MV-4-11 (cell line): ENCODE results near the gene PAPOLB.

Experiments used
- DNase-seq: peaks from one replicate; lab custom pipeline; 2025; lab: John Stamatoyannopoulos, UW

The PAPOLB gene

DNA sequence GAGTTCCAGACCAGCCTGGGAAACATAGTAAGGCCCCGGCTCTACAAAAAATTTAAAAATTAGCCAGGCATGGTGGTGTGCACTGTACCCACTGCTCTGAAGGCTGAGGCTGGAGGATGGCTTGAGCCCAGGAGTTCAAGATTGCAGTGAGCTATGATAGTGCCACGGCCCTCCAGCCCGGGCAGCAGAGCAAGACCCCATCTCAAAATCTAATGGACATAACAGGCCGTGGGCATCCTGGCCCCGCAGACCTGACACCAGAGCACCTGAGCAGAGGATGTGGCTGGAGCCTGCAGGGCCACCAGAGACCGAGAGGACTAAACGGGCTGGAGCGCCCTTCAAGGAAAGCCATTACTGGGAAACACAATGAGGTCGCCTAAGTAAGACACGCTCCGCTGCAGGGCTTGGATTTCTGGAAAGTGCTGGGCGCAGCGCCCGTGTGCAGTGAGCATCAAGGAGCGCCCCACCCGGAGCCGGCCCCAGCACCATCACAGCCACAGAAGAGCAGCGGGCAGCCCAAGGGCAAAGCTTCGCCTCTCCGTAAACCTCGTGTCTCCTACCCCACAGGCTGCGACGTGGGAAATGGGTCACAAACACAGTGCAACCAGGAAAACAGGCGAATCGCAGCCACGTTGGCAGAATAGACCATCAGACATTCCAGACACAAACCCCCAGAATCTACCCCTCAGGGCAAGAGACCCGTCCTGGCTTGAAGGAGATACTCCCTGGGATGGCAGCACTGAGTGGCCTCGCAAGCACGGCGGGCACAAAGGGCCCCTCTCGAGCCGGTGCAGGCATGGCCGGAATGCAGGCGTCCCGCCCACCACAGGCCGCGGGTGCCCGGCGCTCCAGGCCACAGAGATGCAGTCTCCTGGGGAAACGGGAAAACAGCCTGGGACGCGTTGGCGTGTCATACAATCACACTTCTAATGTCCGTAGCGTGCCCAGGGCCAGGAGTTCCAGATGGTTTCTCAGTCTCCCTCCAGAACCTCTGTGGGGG, 16.8 kb upstream of the PAPOLB start:
- DNase-seq = no peak

DNA sequence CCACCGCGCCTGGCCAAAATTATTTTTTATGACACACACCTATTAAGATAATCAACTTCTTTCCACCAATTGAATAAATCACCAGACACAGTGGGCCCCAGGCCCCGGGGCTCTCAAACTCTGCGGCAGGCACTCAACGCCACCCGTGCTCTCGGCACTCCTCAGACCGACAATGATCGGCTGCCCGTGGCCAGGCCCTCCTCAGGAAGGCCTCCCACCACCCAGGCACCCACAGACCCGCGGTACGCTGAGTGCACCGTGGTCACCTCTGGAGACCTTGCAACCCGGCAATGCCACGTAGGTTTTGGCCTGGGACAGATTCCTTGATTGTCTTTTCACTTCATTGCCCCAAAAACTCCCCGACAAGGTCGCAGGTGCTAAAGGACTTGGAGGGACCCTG, 14.8 kb upstream of the PAPOLB start:
- DNase-seq = no peak

DNA sequence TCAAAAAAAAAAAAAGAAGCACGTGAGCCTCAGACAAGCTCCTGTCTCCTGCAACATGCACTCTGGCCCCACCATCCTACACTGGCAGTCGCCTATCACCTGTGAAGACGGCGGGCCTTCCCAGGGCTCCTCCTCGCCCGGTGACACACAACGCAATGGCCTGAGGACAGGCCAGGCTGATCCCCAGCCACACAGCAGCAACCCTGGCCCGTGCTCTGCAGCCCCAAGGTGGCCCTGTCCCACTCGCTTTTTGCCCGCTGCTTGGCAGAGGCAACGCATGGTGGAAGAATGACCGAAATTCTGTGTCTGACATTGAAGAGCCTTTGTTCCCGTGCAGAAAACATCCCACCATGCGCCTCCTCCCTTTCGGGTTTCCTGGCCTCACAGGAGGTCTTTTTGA, 13.6 kb upstream of the PAPOLB start:
- no peak for DNase-seq

DNA sequence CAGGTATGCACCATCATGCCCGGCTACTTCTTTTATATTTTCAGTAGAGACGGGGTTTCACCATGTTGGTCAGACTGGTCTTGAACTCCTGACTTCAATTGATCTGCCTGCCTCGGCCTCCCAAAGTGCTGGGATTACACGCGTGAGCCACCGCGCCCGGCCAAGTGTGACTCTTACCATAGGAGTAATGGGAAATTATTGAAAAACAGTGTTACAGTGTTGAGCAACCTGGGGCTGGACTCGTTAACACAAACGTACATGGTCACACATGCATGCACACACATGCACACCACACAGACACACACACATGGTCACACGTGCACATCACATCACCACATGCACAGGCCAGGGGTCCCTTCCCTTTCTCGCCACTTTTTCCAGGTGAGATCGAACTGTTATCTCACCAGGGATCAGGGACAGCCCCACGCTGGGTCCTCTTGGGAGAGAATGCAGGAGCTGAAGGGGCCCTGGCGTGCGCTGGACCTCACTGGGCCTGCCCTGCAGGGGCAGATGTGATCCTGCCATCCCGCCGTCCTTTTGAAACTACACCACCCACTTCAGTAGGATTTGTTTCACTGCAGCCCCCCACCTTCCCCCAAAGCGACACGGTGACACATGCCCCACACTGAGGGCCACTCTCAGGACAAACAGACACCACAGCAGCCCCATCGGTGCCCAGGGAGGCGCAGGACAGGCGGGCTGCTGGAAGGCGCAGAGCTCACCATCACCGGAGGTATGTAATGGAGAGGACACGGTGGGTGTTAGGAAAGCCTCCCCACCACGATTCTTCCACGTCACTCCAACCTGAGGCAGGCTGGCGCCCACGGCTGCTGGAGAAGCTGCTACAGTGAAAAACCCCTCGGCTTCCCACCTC, 11.5 kb upstream of the PAPOLB start:
- DNase-seq = no peak

DNA sequence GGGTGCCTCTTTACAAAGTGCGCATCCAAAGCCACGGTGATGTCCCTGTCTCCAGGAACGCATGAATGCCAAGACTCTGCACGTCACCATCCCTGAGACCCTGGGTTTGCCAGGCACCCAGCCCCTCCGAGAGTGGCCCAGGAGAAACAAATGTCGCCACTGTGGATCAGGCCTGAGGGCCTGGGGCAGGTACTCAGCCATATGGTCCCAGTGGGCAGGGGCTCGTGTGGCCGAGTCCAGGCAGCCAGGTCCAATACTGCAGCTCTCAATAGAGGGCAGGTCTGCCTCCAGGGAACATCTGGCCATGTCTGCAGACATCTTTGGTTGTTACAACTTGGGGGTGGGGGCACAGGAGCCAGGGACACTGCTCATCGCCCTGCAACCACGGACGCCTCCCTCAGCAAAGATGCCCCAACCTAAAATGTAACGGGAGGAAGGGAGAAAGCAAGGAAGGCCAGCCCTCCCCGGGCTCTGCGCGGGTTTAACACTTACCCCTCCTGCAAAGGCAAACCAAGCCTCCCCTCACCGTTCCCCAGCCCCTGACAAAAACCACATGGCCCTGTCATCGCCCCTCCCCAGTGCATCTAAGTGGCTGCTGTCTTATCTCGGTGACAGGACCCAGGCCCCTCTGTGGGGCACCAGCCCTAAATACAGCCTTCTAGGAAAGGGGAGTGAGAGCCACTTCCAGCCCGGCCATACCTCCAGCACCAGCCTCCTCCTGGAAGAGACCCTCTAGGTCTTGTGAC, 10.3 kb upstream of the PAPOLB start:
- no peak for DNase-seq

DNA sequence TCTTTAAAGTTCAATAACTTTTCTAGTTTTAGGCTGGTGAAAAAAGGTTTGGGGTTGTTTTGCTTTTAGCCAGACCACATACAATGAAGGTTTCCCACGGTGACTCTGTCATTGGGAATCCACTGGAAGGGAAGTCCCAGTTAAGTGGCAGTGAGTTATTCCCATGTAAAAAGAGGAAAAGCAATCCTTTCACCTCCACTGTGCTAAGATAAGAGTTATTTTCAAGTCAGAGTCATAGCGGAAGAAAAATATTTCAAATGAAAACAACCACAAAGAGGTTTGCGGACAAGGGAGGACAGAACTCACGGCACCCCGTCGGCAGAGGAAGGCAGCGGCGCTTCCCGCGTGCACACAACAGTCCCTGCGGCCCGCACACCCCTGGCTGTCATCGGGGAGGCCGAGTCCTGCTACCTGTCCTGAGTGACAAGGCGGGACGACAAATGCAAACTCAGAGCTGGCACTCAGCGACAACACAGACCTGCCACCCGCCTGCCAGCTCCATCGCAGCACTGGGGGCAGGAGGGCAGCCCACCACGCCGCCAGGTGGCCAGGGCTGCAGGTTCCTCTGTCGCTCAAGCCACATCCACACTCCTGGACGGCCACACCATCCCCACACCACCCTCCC, 9.3 kb upstream of the PAPOLB start:
- DNase-seq = no peak

DNA sequence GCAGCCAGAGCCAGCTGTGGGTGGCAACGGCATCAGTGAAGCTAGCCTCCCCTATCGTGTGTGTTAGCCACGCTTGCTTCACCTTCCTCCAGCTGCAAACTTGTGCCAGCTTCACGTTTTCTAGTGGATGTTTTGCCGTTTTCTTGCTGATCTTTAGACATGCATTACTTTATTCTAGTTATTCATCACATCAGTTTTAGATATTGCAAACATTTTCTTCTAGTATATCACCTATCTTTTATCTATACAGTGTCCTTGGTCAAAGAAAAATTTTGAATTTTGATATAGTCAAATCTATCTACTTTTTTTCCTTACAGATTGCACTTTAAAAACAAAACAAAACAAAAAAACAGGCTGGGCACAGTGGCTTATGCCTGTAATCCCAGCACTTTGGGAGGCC, 6.7 kb upstream of the PAPOLB start:
- no peak for DNase-seq

DNA sequence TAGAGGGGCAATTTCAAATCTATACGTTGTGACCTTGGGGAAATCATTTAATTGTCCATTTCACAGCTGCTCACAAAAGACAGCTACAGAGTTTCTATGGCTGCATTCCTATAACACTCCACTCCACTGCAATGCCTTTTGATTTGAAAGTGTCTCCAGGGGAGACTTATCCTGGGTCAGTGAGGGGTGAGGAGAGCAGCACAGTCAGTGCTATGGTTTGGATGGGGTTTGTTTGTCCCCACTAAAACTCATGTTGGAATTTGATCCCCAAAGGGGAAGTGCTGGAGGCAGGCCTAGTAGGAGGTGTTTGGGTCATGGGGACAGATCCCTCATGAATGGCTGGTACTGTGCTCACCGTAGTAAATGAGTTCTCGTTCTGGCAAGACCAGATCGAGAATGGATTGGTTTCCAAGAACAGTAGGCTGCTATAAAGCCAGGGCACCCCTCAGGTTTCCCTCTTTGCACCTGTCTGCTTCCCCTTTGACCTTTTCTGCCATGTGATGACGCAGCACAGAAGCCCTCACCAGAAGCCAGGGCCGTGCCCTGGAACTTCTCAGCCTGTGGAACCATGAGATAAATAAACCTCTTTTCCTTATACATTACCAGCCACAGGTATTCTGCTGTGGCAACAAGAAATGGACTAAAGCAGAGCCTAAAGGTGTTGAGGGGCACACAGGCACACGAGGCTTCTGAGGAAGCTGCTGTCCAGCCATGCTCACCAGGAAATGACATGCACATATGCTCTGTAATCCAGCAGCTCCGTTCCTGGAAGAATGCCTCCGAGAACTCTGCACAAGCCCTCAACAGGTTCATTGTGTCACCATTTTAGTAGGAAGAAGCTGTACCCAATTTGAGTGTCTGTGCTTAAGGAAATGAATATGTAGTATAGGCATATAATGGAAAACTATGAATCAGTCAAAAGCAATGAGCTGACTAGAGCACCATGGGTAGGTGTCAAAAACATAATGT, 5.0 kb upstream of the PAPOLB start:
- no peak for DNase-seq

DNA sequence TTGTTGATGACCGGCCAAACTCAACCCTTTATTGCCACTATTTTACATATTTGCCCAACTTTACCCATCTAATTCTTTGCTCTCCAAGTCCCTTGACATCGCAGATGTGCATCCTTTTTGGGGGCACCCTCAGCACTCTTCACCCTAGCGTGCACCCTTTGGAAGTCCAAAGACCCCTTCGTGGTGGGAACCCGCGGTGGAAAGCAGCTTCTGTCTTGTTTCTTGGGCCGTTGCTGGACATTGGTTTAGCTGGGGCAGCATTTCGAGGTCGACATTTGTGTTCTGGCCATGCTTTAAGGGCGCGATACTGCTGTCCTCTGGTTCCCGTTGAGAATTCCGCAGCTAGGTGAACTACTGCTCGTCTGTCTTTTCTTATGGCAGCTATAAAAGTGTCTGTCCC, 326 bp upstream of the PAPOLB start:
- no peak for DNase-seq

DNA sequence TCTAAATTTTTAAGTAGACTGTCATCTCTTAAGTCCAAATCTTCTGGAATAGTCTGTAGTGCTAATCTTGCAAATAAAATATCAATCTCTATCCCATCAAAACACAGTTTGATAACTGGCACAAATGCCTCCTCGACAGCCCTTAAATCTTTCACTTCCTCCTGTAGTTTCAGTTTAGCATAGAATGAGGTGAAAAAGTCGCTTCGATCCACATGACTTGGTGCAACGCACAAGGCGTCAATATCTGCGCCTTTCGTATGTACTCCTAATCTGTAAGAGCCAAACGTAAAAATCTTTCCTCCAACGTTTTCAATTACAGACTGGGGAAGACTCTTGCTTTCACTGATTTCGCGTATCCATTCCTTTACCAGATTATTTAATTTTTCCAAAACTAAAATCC, 603 bp downstream of the PAPOLB start:
- peak; percentile 74 for DNase-seq

DNA sequence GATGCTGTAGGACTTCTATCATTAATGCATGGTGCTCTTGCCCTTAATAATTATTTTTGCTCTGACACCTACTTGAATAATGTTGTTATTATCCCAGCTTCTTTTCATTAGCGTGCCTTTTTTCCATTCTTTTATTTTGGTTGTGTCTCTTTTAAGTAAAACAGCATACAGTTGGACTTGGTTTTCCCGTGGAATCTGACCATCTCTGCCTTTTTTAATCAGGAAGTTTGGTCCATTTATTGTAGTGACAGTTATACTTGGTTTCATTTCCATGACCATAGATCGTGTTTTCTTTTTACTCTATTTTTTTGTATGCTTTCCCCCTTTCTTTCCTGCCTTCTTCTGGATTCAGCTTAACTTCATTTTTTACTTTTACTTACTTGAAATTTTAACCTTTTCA, 4.6 kb downstream of the PAPOLB start:
- no peak for DNase-seq

DNA sequence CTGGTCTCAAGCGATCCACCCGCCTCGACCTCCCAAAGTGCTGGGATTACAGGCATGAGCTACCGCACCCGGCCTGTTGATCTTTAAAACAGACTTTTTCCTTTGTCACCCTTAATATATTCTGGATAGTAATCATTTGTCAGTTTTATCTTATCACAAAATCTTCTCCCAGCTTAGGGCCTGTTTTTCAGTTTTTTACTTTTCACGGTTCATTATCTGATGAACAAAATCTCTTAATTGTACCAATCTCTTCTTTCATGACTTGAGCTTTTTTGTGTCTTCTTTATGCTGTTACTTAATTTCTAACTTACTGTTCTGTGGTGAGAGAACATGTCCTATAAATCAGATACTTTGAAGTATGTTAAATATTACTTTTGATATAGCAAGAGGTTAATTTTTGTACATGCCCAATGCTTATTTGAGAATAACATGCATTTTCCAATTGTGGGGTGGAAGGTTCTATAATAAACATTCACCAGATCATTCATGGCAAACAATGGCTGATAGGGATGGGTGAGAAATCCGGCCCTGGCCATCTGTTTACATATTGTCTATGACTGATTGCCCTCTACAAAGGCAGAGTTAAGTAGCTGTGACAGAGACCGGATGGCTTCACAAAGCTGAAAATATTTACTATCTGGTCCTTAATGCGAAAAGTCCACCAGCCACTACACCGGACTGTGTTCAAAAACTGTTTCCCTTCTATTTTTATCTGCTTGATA, 5.3 kb downstream of the PAPOLB start:
- DNase-seq = no peak

DNA sequence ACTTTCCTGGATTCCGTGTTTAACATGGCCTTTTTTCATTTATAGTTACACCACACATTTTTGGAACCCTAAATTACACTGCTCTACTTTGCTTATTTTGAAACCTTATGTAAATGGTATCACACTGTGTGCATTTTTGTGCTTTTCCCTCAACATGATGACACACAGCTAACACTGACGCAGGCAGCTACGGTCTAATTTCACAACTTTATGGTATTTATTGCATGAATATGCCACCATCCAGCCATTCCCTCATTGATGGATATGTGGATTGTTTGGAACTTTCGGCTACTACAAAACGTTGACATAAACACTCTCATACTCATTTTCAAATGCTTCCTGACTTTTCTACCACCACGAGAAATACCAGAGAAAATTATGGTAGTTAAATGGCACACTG, 6.9 kb downstream of the PAPOLB start:
- peak; percentile 34 for DNase-seq

DNA sequence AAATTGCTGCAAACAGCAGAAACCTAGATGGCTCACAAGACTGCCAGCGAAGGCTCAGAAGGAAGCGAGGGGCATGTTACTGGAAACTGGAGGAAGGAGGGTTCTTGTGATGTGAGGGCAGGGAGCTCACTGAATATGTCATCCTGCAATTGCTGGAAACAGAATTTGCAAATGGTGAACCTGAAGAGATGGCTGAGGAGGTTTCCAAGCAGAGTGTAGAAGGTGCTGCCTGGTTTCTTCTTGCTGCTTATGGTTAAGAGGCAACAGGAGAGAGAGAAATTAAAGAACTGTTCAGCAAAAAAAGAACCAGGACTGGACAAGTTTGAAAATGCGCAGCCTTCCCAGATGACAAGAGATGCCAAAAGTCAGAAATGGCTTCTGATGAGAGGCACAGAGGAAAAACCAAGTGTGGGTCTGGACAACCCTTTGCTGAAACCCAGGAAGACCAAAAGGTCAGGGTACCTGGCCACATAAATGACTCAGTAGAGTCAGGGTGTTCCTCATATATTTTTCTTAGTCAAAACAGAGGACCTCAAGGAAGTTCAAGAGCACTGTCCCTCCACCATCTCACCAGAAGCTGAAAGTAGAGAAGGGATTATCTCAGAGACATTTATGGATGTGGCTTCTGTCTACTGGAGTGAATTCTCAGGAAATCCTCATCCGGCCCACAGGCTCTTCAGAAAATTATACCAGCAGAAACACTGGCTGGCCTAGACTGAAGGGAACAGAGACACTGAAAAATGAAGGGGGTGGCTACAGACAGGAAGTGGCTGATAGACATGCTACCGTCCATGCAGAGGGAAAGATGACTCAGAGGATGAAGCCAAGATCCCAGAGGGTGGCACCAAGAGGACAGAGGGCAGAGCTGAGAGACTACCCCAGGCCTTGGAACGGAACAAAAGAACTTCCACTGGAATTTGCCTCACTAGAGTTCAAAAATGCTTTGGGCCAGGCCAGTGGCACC, 10.1 kb downstream of the PAPOLB start:
- peak; percentile 97 for DNase-seq

DNA sequence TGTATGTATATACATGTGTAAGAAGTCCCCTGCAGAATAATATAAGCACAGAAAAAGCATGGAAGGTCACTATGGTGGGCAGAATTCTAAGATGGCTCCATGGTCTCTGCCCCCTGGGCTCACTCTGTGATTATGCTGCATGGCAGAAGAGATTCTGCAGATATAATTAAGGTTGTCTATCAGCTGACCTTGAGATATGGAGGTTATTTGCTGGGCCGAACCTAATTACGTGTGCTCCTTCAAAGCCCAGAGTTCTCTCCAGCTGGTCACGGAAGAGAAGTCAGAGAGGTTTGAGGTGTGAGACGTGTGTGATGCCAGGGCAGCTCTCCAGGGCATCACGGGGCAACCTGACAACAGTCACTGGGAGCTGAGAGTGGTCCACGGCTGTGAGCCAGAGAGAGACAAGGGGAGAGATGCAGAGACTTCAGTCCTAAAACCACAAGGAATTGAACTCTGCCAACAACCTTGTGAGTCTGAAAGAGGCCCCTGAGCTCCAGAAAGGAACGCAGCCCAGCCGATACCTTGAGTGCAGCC, 11.5 kb downstream of the PAPOLB start:
- DNase-seq = no peak

DNA sequence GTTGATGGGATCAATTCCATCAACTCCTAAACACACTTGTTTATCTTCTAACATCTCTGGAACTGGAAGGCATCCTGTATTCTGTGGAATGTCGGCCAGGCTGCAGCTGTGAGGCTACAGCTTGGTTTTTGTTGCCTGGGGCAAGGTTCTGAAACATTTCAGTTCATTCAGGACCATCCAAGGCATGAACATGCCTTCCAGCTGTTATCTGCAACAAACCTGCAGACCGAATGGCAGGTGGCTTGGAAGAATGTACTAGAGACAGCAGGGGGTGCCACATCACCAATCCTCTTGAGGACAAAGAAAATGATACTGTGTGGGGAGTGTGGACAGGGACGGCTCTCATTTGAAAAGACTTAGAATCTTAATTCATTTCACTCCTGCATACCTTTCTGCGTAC, 12.4 kb downstream of the PAPOLB start:
- peak; percentile 72 for DNase-seq

DNA sequence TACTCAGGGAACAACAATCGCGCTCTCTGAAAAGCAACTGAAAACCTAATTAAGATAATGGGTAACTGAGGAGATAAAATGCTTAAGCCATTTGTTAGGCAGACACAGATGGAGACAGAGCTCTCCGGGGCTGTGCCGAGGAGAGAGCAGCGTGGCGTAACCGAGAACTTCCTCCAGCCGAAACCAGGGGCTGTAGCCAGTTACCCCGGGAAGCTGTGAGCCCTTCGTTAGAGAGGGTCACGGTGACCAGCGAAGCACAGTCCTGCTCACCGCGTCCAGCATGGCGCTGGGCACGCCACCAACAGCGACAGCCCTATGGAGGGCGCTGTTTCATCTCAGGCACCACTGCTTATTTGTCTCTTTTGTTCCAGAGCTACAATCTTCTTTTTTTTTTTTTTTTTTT, 16.1 kb downstream of the PAPOLB start:
- DNase-seq = peak; percentile 72

DNA sequence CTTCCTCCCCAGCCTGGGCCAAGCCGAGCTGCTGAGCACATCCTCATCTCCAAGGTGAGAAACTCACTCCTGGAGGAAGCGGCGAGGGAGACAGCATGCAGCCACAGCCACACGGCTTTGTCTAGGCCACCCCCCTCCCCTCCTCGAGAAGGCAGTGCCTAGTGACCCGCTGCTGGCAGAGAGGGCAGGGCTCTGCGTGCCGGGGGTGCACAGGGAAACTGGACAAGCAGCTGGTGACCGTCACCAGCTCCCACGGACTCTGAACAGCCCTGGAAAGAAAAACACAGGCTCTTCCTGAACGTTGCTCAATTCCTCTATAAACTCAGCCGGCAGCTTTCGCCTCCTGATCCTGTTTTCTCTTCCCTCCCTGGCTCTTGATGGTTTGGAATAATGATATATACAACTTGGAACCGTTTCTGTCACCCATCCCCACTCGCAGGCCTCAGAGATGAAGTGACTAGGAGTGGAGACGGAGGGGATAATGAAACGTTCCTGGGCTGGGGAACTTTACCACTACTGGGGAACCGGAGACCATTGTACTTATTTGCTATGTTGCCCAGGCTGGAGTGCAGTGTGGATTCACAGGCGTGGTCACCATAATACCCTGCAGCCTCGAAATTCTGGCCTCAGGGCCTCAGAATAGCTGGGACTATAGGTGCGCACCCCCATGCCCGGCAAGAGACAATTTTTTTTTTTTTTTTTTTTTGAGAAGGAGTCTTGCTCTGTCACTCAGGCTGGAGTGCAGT, 19.3 kb downstream of the PAPOLB start:
- DNase-seq = no peak
